ENCODE data around the gene MKNK2. TPM values are rescaled to one million over a fixed set of nuclear protein-coding genes. Genes with fewer than 3 reads are reported as not detected.

The MKNK2 gene
- polyA plus RNA-seq, 1 donor from 2014 or later = 27.6 TPM

DNA sequence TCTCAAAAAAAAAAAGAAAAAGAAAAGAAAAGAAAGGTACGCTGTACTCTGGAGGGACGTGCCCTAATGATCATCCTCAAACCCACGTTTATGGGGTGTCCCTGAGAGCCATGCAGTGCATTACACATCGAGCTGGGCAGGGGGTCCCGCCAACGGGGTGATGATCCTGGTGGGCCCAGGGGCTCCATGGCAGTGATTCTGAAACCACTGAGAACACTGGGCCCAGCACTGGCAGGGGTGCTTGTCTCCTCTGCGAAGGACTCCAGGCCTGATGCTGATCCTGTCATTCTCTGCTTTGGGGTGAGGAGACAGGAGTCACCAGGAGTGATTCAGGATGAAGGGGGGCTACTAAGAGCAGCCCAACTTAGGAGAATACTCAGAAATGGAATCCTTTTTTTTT, 26.4 kb upstream of the MKNK2 start:
- no peak overlapping the region for H2AFZ ChIP-seq (ENCODE audit: low read depth, low read length)
- no peaks in the 10 kb centered on the region for H3K9me3 ChIP-seq (ENCODE audit: low read length)
- TF ChIP-seq SMC3 (conservative IDR thresholded peaks at IDR 0.05; ENCODE audit: poor library complexity) (no peak), TAF1 (IDR thresholded peaks at IDR 0.05; ENCODE audit: low read depth) (no peak), EP300 (conservative IDR thresholded peaks at IDR 0.05; ENCODE audit: poor library complexity, severe bottlenecking) (no peak), EZH2 (IDR thresholded peaks at IDR 0.05; ENCODE audit: borderline replicate concordance, insufficient read depth, low read length, poor library complexity, severe bottlenecking) (no peak), RAD21 (conservative IDR thresholded peaks at IDR 0.05) (no peak), POLR2AphosphoS5 (IDR thresholded peaks at IDR 0.05) (no peak), MXI1 (conservative IDR thresholded peaks at IDR 0.05; ENCODE audit: poor library complexity, severe bottlenecking) (no peak)
- TF ChIP-seq, protein P1, sequence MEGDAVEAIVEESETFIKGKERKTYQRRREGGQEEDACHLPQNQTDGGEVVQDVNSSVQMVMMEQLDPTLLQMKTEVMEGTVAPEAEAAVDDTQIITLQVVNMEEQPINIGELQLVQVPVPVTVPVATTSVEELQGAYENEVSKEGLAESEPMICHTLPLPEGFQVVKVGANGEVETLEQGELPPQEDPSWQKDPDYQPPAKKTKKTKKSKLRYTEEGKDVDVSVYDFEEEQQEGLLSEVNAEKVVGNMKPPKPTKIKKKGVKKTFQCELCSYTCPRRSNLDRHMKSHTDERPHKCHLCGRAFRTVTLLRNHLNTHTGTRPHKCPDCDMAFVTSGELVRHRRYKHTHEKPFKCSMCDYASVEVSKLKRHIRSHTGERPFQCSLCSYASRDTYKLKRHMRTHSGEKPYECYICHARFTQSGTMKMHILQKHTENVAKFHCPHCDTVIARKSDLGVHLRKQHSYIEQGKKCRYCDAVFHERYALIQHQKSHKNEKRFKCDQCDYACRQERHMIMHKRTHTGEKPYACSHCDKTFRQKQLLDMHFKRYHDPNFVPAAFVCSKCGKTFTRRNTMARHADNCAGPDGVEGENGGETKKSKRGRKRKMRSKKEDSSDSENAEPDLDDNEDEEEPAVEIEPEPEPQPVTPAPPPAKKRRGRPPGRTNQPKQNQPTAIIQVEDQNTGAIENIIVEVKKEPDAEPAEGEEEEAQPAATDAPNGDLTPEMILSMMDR (IDR thresholded peaks at IDR 0.05; ENCODE audit: poor library complexity, severe bottlenecking) = no peak
- TF ChIP-seq, protein P2, sequence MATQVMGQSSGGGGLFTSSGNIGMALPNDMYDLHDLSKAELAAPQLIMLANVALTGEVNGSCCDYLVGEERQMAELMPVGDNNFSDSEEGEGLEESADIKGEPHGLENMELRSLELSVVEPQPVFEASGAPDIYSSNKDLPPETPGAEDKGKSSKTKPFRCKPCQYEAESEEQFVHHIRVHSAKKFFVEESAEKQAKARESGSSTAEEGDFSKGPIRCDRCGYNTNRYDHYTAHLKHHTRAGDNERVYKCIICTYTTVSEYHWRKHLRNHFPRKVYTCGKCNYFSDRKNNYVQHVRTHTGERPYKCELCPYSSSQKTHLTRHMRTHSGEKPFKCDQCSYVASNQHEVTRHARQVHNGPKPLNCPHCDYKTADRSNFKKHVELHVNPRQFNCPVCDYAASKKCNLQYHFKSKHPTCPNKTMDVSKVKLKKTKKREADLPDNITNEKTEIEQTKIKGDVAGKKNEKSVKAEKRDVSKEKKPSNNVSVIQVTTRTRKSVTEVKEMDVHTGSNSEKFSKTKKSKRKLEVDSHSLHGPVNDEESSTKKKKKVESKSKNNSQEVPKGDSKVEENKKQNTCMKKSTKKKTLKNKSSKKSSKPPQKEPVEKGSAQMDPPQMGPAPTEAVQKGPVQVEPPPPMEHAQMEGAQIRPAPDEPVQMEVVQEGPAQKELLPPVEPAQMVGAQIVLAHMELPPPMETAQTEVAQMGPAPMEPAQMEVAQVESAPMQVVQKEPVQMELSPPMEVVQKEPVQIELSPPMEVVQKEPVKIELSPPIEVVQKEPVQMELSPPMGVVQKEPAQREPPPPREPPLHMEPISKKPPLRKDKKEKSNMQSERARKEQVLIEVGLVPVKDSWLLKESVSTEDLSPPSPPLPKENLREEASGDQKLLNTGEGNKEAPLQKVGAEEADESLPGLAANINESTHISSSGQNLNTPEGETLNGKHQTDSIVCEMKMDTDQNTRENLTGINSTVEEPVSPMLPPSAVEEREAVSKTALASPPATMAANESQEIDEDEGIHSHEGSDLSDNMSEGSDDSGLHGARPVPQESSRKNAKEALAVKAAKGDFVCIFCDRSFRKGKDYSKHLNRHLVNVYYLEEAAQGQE (IDR thresholded peaks at IDR 0.05; ENCODE audit: borderline replicate concordance) = no peak
- no peaks in the 10 kb centered on the region for H3K27me3 ChIP-seq (ENCODE audit: insufficient read depth, low read depth, low read length)
- no peaks in the 10 kb centered on the region for H3F3A ChIP-seq (ENCODE audit: insufficient read depth, low read length, poor library complexity, severe bottlenecking)
- H3K79me2 ChIP-seq (replicated peaks; ENCODE audit: insufficient read depth, low read length) = no peaks in the 10 kb centered on the region
- H3K27ac ChIP-seq (ENCODE audit: low read length) = no peak overlapping the region
- H3K4me2 ChIP-seq (ENCODE audit: low read length) = no peak overlapping the region
- no peak overlapping the region for H3K9ac ChIP-seq (ENCODE audit: low read length)
- no peak overlapping the region for H3K4me3 ChIP-seq (ENCODE audit: low read length)
- no peaks in the 10 kb centered on the region for H3K36me3 ChIP-seq (ENCODE audit: insufficient read depth, low read length)
- H3K9me2 ChIP-seq (ENCODE audit: insufficient read depth, low read length) = no peaks in the 10 kb centered on the region
- H4K20me1 ChIP-seq (ENCODE audit: insufficient read depth) = no peaks in the 10 kb centered on the region

DNA sequence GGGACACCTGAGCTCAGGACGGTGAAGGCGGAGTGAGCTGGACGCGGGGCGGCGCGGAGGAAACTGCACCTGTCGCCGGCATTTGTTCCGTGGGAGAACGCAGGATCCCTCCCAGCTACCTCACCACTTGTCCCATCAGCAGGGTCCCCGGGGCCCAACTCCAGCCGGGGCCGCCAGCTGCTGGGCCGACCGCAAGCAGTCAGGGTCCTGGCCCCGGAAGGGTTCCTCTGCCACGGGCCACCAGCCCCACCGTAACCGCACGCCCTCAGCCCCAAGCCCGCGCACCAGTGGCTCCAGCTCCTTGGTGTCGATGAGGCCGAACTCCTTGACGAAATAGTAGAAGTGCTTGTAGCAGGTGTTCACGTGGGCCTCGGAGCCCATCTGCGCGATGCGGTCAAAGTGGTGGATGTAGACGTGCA, 25.5 kb upstream of the MKNK2 start:
- no peaks in the 10 kb centered on the region for H4K20me1 ChIP-seq (ENCODE audit: insufficient read depth)
- no peak overlapping the region for H3K4me3 ChIP-seq (ENCODE audit: low read length)
- no peaks in the 10 kb centered on the region for H3K36me3 ChIP-seq (ENCODE audit: insufficient read depth, low read length)
- H3K27ac ChIP-seq (ENCODE audit: low read length) = no peak overlapping the region
- no peak overlapping the region for H3K9ac ChIP-seq (ENCODE audit: low read length)
- H3F3A ChIP-seq (ENCODE audit: insufficient read depth, low read length, poor library complexity, severe bottlenecking) = no peaks in the 10 kb centered on the region
- H3K79me2 ChIP-seq (replicated peaks; ENCODE audit: insufficient read depth, low read length) = no peaks in the 10 kb centered on the region
- no peaks in the 10 kb centered on the region for H3K27me3 ChIP-seq (ENCODE audit: insufficient read depth, low read depth, low read length)
- H3K9me3 ChIP-seq (ENCODE audit: low read length) = no peaks in the 10 kb centered on the region
- H2AFZ ChIP-seq (ENCODE audit: low read depth, low read length) = no peak overlapping the region
- TF ChIP-seq, protein P1 (IDR thresholded peaks at IDR 0.05; ENCODE audit: poor library complexity, severe bottlenecking) = no peak
- TF ChIP-seq POLR2AphosphoS5 (IDR thresholded peaks at IDR 0.05) (no peak), MXI1 (conservative IDR thresholded peaks at IDR 0.05; ENCODE audit: poor library complexity, severe bottlenecking) (no peak), EP300 (conservative IDR thresholded peaks at IDR 0.05; ENCODE audit: poor library complexity, severe bottlenecking) (no peak), RAD21 (conservative IDR thresholded peaks at IDR 0.05) (no peak)
- H3K4me2 ChIP-seq (ENCODE audit: low read length) = no peak overlapping the region
- no peaks in the 10 kb centered on the region for H3K9me2 ChIP-seq (ENCODE audit: insufficient read depth, low read length)
